B cell (primary cell): Measurements from ENCODE around the gene UNCX. TPM values are rescaled to one million over a fixed set of nuclear protein-coding genes. Genes with fewer than 3 reads are reported as not detected.

ENCODE experiments used
- ATAC-seq: fragments of 200-7000 bp; cut with Tn5 transposase; one replicate; pipeline ENCODE4 v1.10.0; 2021; ENCODE audit warnings: low read depth, mild to moderate bottlenecking, moderate number of reproducible peaks, moderate library complexity
- CTCF ChIA-PET: fragments of 350-600 bp; sonication (Branson Sonifier 250); formaldehyde crosslinking; loops from one replicate; lab custom pipeline; 2021; ENCODE audit warnings: antibody characterized with exemption, inconsistent platforms; lab: Charles Lee
- POLR2A ChIA-PET: fragments of 350-600 bp; sonication (Branson Sonifier 250); formaldehyde crosslinking; loops from one replicate; lab custom pipeline; 2021; ENCODE audit warnings: antibody characterized with exemption; lab: Charles Lee
- DNase-seq: peaks from one replicate; pipeline ENCODE4 v3.0.0; 2013
- H2AFZ ChIP-seq: 2 replicates; pipeline ENCODE4 v1.6.1; 2012; ENCODE audit warnings: mild to moderate bottlenecking, low read depth, low read length; ENCODE audit not compliant: insufficient read depth, poor library complexity, severe bottlenecking
- H3K27ac ChIP-seq, 2 donors: 1 replicate in 1 of 2; 2 replicates in 1 of 2; pipeline ENCODE4 v1.5.1; 2012 to 2013; ENCODE audit warnings: low read length in 2 of 2, mild to moderate bottlenecking in 2 of 2, moderate library complexity in 1 of 2
- H3K27me3 ChIP-seq, 4 experiments: fragments of 200-600 bp in 1 of 4; sonication (generic) in 1 of 4; replicated peaks in 1 of 4; 1 replicate in 2 of 4; 2 replicates in 2 of 4; pipeline versions ENCODE4 v1.6.1 to v1.7.0; 2013 to 2016; ENCODE audit warnings: low read length in 3 of 4, mild to moderate bottlenecking in 2 of 4, mixed read lengths in 1 of 4, moderate library complexity in 1 of 4; ENCODE audit not compliant: insufficient read depth in 4 of 4, control insufficient read depth in 3 of 4; ENCODE audit errors: control extremely low read depth in 1 of 4
- H3K36me3 ChIP-seq, 2 experiments: replicated peaks in 1 of 2; 1 replicate in 1 of 2; 2 replicates in 1 of 2; pipeline versions ENCODE4 v1.6.1 to v1.7.1; 2013; ENCODE audit warnings: low read length in 1 of 2; ENCODE audit not compliant: insufficient read depth in 2 of 2, control insufficient read depth in 1 of 2; ENCODE audit errors: control extremely low read depth in 1 of 2, extremely low read depth in 1 of 2
- H3K4me1 ChIP-seq, 2 donors: fragments of 200-600 bp in 1 of 2; sonication (generic) in 1 of 2; 1 replicate in 1 of 2; 2 replicates in 1 of 2; pipeline versions ENCODE4 v1.5.1 to v1.6.1; 2013 to 2017; ENCODE audit warnings: low read length in 2 of 2; ENCODE audit not compliant: control insufficient read depth in 2 of 2, insufficient read depth in 2 of 2
- H3K4me2 ChIP-seq: replicated peaks from 2 replicates; pipeline ENCODE3; 2012; ENCODE audit warnings: mild to moderate bottlenecking, low read depth, low read length; ENCODE audit not compliant: poor library complexity, severe bottlenecking
- H3K4me3 ChIP-seq, 5 experiments: fragments of 200-600 bp in 1 of 5; sonication (generic) in 1 of 5; 1 replicate in 3 of 5; 2 replicates in 2 of 5; pipeline versions ENCODE4 v1.5.1 to v1.7.0; 2011 to 2016; ENCODE audit warnings: low read length in 4 of 5, mild to moderate bottlenecking in 4 of 5, low read depth in 2 of 5, control low read depth in 1 of 5, moderate library complexity in 1 of 5; ENCODE audit not compliant: insufficient read depth in 1 of 5; ENCODE audit errors: control extremely low read depth in 1 of 5, extremely low read depth in 1 of 5
- H3K79me2 ChIP-seq: fragments of 200-600 bp; sonication (generic); one replicate; pipeline ENCODE4 v1.6.0; 2016; ENCODE audit warnings: low read length; ENCODE audit not compliant: control insufficient read depth, insufficient read depth
- H3K9ac ChIP-seq: fragments of 200-600 bp; sonication (generic); 2 replicates; pipeline ENCODE4 v1.6.1; 2017; ENCODE audit warnings: mild to moderate bottlenecking, low read length, moderate library complexity
- H3K9me3 ChIP-seq, 3 donors: one replicate each; pipeline versions ENCODE4 v1.6.1 to v1.7.1; 2013; ENCODE audit warnings: low read length in 2 of 3; ENCODE audit not compliant: control insufficient read depth in 2 of 3, insufficient read depth in 1 of 3; ENCODE audit errors: control extremely low read depth in 1 of 3
- H4K20me1 ChIP-seq: 2 replicates; pipeline ENCODE4 v1.6.0; 2012; ENCODE audit warnings: mild to moderate bottlenecking, low read length; ENCODE audit not compliant: insufficient read depth, control insufficient read depth, poor library complexity, severe bottlenecking
- H3K27ac Mint-ChIP-seq: one replicate; pipeline ENCODE4 v1.8.0; 2021; ENCODE audit warnings: mixed read lengths
- H3K27me3 Mint-ChIP-seq: one replicate; pipeline ENCODE4 v1.8.0; 2021; ENCODE audit warnings: mixed read lengths
- H3K4me1 Mint-ChIP-seq: one replicate; pipeline ENCODE4 v1.8.0; 2021; ENCODE audit warnings: mixed read lengths
- H3K4me3 Mint-ChIP-seq: one replicate; pipeline ENCODE4 v1.8.0; 2021; ENCODE audit warnings: mixed read lengths
- H3K9me3 Mint-ChIP-seq: one replicate; pipeline ENCODE4 v1.8.0; 2022; ENCODE audit warnings: mixed read lengths; ENCODE audit not compliant: insufficient read depth
- CTCF ChIP-seq: fragments of 200-600 bp; IDR thresholded peaks from one replicate; pipeline ENCODE4 v1.8.0; 2022; ENCODE audit warnings: antibody characterized with exemption, mild to moderate bottlenecking
- EZH2 ChIP-seq: IDR thresholded peaks from 2 replicates; pipeline ENCODE4 v1.6.1; 2012; ENCODE audit warnings: borderline replicate concordance, low read depth, mild to moderate bottlenecking, moderate library complexity, low read length; ENCODE audit not compliant: insufficient read depth, poor library complexity, severe bottlenecking
- WGBS: methylation state at CpG from one replicate; pipeline ENCODE4 v1.1.5; 2013; ENCODE audit warnings: missing lambda C conversion rate; ENCODE audit not compliant: insufficient coverage; 5-methylcytosine and 5-hydroxymethylcytosine counted together
- intact Hi-C: fragments of 100-400 bp; cut with micrococcal nuclease; formaldehyde crosslinking; loops from one replicate; pipeline ENCODE4 v1.10.0; 2022
- polyA plus RNA-seq: library from polyadenylated mRNA; depleted of rRNA; stranded (reverse); fragments of >200 nt; gene quantifications from 2 replicates; pipeline ENCODE4 v1.2.3, GENCODE V29; 2012
- total RNA-seq, 2 donors: library from RNA; stranded (reverse); fragments of 120-200 nt in 1 of 2; gene quantifications; 1 replicate in 1 of 2; 2 replicates in 1 of 2; pipeline versions ENCODE4 v1.2.3 to v1.2.4, GENCODE V29; 2013 to 2022

UNCX gene
- total and polyA plus RNA-seq, 2 donors (not counting 1 experiment from before 2014, with no cell fraction given): not detected

GRCh38 chr7:1234049-1234880, 1.6 kb downstream of the UNCX start:
- ChIA-PET CTCF (no interaction called here), POLR2A (no interaction called here)
- Histone ChIP-seq H3K4me2 (no peak overlapping the region), H3K36me3 (no peaks in the 10 kb centered on the region), H3K27ac (no peak overlapping the region), H3K27me3 (peaks cover 0 to 74% (median 52%) of the 10 kb centered on the region in 4 experiments), H3K4me3 (no peak overlapping the region), H2AFZ (no peak overlapping the region), H3K9me3 (peaks cover 0 to 69% (median 30%) of the 10 kb centered on the region in 3 donors), H3K79me2 (no peaks in the 10 kb centered on the region), H4K20me1 (no peaks in the 10 kb centered on the region), H3K4me1 (peaks cover 10 to 24% of the 10 kb centered on the region in 2 donors), H3K9ac (no peak overlapping the region)
- no peak for ATAC-seq
- intact Hi-C loops: no loop called here
- peak overlapping the region; percentile 5 for H3K4me3 Mint-ChIP-seq
- H3K4me1 Mint-ChIP-seq: peaks cover 11% of the 10 kb centered on the region
- no peaks in the 10 kb centered on the region for H3K9me3 Mint-ChIP-seq
- DNase-seq: peak; percentile 41
- peaks cover 45% of the 10 kb centered on the region for H3K27me3 Mint-ChIP-seq
- 21% methylated on average over 15 of the region's 30 CpGs for WGBS
- peak overlapping the region; percentile 73 for H3K27ac Mint-ChIP-seq
- no peak for TF ChIP-seq EZH2
- no peak for TF ChIP-seq CTCF

GRCh38 chr7:1234881-1235500, 2.3 kb downstream of the UNCX start:
- intact Hi-C loops: no loop called here
- Mint-ChIP-seq H3K9me3 (no peaks in the 10 kb centered on the region), H3K27ac (peak overlapping the region; percentile 73), H3K27me3 (peaks cover 52% of the 10 kb centered on the region), H3K4me3 (peak overlapping the region; percentile 26), H3K4me1 (peaks cover 11% of the 10 kb centered on the region)
- Histone ChIP-seq H4K20me1 (no peaks in the 10 kb centered on the region), H3K4me2 (peak overlapping the region; percentile 37), H3K9me3 (peaks cover 0 to 76% (median 32%) of the 10 kb centered on the region in 3 donors), H3K27ac (no peak overlapping the region), H3K79me2 (no peaks in the 10 kb centered on the region), H3K4me1 (peaks cover 10 to 24% of the 10 kb centered on the region in 2 donors), H3K36me3 (no peaks in the 10 kb centered on the region), H3K27me3 (peaks cover 0 to 81% (median 59%) of the 10 kb centered on the region in 4 experiments), H3K4me3 (no peak overlapping the region), H3K9ac (no peak overlapping the region), H2AFZ (no peak overlapping the region)
- DNase-seq (peak; percentile 43), ATAC-seq (no peak)
- POLR2A ChIA-PET: no interaction called here
- no peak for TF ChIP-seq CTCF
- WGBS: 13% methylated on average over 36 of the region's 37 CpGs
- CTCF ChIA-PET: no interaction called here
